Amniotic stem cell (primary cell): Measurements from ENCODE around the gene SDK2.
"Not testable (repeated sequence)": the region's sequence is repeated elsewhere in the genome, so short reads cannot be mapped to it uniquely, and the experiment has no call there.

Experiments
- DNase-seq: peaks from one replicate; lab custom pipeline; 2025; lab: John Stamatoyannopoulos, UW

SDK2 gene

DNA sequence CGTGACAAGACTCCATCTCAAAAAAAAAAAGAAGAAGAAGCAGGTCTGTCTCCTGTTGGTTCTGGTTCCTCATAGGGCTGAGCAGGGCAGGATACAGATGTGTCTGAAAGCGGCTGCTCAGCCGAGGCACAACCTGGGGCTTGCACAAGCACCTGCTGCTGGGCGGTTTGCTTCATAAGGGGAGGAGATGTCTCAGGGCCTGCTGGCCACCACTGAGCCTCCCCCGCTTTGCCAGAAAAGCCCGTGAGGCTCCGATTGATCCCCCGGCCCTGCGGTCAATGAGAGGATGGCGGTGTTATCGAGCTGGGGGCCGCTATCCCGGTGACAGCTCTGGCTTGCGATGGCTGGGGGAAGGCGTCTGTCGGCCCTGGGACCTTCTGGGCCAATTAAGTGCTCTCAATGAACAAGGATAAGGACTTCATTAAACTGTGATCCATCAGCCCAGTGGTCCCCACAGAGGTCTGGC, 162.0 kb downstream of the SDK2 start:
- DNase-seq, result no peak

DNA sequence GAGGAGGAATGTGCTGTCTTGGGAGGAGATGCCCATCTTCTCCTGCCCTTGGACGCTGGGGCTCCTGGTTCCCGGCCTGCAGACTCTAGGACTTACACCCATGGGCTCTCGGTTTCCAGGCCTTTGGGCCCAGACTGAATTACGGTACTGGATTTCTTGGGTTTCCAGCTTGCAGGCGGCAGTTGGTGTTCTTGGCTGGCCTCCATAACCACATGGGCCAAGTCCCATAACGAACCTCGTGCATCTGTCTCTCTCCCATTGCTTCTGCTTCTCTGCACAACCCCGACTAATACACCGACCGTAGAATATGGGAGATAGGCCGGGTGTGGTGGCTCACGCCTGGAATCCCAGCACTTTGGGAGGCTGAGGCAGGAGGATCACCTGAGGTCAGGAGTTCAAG, 162.6 kb downstream of the SDK2 start:
- DNase-seq, result no peak

DNA sequence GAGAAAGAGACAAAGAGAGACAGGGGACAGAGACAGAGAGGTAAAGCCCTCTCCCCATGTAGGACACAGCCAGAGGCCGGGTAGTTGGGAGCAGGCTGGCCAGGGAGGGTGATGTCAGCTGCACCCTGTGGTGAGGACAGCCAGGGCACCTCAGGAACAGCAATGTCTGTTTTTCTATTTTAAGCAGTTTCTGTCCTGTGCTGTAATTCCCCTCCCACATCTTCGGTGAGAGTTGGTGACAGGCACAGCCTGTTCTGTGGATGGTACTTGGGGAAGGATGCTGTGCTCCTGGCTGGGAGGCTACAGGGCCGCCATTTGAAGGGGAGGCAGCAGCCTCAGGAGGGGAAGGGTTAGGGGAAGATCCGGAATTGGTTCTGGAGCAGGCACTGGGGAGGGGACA, 163.5 kb downstream of the SDK2 start:
- DNase-seq, result no peak

DNA sequence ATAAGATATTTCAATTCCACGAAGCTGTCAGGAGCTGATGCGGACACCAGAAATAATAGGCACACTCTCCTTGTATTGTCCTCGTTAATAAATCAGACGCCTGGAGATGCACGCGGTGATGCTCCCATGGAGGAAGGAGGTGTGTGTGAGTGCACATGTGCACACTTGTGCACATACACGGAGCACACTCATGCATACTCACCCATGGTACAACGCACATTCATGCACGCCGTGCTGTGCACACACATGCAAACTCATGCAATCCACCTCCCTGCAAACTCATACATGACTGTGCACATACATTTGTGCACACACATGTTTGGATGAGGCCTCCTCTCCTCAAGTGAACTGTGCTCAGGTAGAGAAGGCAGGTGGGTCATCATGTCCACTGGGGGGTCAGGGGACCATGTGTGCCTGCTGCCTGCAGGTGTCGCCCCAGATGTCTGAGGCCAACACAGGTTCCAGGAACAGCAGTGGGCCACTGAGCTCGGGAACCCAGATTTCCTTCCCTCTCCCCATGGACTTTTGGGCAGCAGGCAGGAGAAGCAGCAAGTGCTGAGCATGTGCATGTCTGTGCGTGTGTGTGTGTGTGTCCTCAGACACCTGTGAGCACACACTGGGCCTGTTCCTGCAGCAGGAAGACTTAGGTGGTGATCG, 165.3 kb downstream of the SDK2 start:
- no peak for DNase-seq

DNA sequence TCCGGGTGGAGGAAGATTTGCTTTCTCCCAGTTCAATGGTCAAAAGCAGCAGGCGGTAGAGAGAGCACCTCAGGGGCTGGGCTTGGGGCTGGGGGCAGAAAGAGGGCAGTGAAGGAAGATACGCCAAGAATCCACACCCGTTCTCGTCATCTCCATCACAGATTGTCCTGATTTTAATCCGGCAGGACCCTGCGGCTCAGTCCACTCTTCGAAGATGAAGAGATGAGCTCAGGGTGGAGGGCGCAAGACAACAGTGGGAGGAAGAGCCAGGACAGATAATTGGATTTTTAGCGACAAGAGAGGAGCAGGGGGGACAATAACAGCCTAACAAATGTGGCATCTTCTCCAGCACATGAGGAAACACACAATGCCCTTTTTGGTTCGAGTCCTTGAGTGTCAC, 165.9 kb downstream of the SDK2 start:
- no peak for DNase-seq

DNA sequence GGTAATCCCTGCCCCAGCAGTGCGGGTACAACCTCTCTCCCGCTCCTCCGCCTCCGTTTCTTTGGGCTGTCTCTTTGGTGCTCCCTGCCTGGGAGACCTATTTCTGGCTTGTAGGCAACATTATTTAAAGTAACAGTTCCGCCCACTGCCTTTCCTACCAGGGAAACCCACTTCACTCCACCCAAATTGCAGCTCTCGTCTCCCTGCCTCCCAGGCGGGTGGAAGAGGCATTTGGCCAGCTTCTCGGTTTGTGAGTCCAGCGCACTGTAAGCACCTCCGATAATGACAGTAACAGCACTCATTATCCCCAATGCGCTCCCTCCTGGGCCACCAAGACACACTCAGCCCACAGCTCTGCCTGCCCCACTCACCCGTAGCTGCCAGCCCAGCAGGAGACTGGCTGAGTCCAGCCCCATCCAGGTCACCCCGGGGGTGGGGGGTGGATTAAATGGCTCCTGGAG, 167.3 kb downstream of the SDK2 start:
- DNase-seq, result no peak

DNA sequence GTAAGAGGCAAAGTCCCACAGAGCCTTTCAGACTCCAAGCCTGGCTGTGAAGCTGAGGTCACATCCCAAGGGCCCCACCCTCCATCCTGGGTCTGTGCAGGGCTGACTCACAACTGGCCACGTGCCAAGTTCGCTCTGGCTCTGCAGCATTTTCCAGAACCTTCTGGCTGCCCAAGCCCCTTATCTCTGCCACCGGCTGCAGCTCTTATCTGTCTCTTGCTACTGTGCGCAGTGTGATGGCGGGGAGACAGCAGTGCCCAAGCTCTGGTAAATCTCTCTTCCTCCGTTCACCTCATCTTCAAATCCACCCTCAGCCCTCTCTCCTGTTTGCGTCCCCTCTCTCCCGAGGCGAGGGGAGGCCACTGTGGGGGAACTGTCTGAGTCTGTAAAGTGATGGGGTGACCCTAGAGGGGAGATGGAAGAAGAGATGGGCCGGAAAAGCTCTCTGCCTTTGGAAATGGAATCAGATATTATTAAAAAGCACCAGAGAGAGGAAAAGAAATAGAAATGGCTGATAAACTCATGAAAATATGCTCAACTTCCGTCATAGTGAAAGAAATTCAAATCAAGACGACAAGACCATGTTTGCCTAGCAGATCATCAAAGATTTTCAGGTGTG, 169.8 kb downstream of the SDK2 start:
- DNase-seq, result no peak

DNA sequence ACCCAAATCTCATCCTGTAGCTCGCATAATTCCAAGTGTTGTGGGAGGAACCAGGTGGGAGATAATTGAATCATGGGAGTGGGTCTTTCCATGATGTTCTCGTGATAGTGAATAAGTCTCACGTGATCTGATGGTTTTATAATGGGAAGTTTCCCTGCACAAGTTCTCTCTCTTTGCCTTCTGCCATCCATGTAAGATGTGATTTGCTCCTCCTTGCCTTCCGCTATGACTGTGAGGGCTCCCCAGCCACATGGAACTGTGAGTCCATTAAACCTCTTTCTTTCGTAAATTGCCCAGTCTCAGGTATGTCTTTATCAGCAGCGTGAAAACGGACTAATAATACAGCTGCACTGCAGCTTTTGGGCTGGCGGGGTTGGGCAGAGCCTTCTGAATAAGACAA, 171.5 kb downstream of the SDK2 start:
- not testable (repeated sequence) for DNase-seq

DNA sequence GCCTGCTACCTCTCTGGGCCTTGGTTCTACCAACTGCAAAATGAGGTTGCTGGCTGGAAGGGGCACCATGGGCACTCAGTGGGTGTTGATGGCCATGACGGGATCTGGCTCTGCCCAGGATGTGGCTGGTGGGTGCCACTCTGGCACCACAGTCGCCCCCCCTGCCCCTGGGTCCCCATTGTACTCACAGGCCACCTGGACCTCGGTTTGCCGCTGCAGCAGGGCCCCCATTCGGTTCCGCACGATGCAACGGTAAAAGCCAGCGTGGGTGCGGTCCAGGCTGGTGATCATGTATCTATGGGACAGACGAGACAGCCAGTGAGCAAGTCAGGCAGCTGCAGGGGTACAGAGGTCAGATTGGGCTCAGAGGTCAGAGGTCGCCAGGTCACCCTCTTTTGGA, 172.3 kb downstream of the SDK2 start:
- DNase-seq, result no peak

DNA sequence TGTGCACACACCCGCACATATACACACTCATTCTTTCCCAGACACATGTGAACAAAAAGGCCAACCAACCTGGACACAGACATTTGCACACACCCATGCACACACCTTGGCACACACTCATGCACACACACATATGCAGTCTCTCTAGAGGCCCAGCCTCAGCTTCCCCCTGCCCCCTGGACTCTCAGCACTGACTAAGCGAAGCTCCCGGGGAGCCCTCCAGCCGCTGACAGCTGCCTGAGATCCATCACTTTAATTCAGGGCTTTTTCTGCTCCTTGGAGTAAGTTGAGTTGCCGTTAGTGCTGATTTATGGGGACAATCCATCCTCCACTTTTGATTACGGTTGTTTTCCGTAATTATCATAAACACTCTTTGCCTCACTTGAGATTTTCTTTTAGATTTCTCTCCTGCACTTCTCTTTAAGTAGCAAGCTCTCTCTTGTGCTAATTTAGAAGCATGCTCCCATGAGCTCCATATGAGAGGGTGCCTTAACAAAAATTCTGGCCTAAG, 173.9 kb downstream of the SDK2 start:
- DNase-seq, result no peak

DNA sequence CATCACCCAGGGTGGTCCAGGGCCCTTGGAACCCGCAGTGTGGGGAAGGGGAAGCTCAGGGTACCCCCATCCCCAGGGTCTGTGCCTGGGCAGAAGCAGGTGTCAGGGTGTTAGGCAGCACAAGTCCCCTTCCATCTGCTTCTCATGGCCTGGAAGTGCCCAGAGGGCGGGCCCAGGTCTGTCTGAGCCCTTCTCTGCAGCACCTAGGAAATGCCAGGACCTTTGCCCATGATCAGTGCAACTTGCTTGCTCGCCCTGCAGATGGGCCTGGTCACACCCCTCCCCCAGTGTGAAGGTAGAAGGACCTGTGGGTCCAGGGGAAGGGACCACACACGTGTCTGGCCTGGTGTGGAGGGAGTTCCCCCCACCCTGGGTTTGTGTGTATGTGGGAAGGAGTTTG, 174.9 kb downstream of the SDK2 start:
- no peak for DNase-seq

DNA sequence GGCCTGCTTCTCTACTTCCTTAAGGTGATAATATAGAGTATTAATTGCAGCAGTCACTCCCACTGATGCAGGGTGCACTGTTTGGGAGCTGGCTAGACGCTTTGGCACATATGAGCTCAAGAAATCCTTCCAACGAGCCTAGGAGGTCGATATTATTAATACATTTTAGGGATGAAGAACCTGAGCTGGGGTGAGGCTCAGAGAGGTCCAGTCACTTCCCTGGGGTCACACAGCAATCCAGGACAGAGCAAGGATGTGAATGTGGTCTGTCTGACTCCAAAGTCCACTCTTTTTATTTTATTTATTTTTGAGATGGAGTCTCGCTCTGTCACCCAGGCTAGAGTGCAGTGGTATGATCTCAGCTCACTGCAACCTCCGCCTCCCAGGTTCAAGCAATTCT, 176.0 kb downstream of the SDK2 start:
- DNase-seq, result no peak

DNA sequence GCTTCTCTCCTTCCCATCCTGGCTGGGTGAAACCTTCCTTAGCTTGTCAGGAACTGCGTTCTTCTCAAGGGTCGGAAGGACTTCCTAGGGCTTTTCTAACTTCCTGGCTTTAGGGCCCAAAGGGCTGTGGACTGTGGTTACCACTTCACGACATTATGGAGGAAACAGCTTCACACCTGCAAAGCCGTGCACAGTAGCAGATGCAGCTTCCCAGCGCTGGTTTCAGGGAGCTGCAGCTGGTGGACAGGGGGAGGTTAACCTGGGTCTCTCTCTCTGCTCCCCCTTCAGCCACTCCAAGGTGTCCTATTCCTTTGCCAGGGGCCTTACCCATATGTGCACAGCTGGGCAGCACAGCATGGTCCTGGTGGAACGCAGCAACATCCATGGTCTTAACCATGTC, 176.6 kb downstream of the SDK2 start:
- no peak for DNase-seq

DNA sequence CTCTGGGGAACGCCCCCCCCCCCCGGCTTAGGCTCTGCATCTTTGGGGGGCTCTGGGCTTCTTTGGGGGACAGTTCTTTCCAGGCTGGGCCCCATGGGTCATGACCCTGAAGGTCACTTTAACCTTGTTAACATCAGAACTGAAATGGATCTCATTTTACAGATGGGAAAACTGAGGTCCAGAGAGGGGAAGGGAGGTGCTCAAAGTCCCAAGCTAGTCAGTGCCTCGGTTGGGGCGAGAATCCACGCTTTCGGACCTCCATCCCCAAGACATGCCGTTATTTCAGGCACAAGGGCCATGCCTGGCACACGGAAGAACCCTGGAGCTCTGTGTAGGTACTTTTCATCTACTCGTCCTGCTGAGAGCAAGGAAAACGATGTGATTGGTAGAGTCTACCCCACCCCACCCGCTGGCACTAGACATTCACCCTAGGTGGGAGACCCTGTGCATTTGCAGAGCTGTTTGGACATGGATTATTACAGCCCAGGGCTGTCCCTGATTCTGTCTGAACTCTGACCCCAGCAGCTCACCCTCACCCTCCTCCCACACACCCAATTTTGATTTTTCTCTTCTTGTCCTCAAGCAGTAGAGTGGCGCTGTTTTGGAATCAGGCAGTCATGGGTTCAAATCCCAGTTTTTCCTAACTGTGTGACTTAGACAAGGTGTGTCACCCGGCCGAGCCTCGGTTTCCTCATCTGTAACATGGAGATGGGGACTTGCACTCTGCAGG, 177.4 kb downstream of the SDK2 start:
- DNase-seq, result no peak

DNA sequence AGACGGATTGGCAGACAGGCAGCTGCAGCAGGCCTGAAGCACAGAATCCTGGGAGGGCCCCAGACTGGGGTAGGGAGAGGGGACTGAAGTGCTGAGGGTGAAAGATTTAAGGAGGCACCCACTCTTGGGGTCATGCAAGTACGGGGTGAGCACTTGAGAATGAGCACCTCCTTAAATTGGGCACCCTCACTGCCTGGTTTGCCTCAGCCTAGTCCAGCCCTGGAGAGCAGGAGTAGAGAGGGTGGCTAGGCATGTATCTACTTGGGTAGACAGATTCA, 178.4 kb downstream of the SDK2 start:
- DNase-seq, result no peak

DNA sequence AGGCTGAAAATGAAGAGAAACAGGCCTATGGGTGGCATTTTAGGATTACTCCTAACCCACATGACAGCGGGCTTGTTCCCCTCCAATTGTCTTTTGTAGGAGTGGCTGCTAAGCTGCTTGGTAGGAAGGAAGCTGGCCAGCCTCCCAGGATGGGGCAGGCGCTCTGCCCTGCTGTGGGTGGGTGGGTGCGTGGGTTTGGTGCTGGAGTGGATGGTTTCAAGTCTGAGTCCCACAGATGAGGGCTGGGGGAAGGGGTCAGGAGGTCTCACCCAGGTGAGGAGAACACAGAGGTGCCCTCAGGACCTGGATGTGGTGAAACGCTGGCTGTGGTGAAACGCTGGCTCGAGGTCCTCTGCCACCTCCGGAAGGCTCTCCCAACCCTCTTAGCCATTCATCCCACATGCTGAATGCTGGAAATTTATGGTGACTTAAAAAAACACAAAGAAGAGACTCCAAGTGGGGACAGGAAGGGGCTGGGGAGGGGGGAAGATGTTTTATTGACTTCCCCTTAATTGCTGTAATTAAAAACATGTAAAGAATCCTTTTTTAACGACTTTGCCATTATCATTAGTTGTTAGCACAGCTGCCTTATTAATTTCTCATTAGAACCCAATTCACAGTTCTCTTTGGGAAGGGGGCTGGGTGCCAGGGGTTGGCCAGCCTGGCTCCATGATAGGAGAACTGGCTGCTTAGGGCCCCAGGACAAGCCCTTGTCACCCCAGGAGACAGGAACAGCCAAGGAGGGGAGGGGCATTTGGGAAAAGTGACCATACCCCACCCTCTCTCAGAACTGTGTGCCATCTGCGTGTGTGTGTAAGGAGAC, 178.9 kb downstream of the SDK2 start:
- DNase-seq, result no peak

DNA sequence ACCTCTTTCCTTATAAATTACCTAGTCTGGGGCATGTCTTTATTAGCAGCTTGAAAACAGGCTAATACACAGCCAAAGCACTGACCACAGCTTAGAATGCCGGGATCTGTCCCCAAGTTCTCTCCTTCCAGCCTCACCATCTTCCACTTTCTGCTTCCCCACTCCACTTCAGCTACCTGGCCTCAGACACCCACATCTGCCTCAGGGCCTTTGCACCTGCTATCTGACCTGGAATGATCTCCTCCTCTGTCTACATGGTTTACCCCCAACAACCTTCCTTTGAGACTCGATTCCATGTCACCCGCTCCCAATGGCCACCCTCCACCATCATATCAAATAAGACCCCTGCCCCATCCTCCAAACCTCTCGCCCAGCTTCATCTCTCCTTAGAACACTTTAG, 179.8 kb downstream of the SDK2 start:
- no peak for DNase-seq

DNA sequence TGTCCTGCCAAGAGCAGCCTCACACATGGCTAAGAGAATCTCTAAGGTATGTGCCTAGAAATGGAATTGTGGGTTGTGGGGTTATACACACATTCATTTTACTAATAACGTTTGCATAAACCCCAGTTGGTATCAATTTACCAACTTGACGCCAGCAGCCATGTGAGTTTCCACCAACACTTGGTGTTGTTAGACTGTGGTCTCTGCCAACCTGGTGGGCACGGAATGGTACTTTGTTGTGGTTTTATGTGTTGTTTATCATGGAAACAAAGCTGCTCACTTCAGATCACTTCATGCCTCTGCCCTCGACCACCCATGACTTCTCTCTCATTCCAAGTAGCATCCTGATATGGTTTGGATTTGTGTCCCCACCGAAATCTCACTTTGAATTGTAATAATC, 180.4 kb downstream of the SDK2 start:
- DNase-seq, result no peak

DNA sequence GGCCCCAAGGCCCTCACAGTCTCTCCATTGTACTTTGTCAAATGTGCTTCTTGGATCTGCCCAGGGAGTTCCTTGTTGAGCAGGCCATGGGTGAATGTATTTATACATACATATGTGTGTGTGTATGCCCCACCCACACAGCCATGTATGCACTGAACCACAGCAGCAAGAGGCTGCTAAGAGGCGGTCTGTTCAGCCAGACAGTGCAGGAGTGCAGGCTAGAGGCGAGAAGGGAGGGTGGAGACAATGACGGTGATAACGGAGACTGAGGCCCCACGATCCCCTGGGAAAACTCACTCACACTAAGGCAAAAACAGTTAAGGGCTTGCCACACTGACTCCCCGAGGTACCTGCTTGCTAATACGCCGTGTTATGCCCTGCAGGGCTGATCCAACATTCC, 181.4 kb downstream of the SDK2 start:
- no peak for DNase-seq

DNA sequence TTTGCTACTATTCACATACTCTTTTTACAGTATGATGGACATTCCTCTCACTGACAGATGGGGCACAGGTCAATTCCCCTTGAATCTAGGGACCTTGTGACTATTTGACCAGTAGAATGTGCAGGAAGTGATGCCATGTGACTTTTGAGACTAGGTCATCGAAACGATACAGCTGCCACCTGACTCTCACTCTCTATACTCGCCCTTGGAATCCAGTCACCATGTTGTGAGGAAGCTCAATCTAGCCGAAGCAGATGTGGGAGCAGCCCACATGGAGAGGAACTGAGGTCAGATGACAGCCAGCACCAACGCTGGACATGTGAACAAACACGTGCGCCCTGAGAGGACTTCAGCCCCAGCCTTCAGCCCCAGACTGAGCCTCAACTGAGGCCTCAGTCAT, 184.3 kb downstream of the SDK2 start:
- no peak for DNase-seq

DNA sequence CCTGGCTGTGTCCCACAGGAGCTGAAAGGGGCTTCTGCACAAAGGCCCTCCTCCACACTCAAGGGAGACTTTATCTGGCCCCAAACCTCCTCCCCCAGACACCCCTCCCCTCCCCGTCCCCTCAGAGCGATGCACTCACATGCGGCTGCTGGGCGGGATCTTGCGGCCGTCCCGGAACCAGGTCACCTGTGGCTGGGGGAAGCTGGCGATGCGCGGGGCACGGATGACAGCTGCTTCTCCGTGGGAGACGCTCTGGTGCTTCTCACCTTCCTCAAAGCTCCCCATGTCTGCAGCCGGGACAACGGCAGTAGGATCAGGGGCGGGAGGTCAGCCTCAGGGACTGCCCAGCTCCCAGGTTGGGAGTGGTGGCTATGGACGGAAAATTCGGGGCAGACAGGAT, 188.5 kb downstream of the SDK2 start:
- DNase-seq, result no peak

DNA sequence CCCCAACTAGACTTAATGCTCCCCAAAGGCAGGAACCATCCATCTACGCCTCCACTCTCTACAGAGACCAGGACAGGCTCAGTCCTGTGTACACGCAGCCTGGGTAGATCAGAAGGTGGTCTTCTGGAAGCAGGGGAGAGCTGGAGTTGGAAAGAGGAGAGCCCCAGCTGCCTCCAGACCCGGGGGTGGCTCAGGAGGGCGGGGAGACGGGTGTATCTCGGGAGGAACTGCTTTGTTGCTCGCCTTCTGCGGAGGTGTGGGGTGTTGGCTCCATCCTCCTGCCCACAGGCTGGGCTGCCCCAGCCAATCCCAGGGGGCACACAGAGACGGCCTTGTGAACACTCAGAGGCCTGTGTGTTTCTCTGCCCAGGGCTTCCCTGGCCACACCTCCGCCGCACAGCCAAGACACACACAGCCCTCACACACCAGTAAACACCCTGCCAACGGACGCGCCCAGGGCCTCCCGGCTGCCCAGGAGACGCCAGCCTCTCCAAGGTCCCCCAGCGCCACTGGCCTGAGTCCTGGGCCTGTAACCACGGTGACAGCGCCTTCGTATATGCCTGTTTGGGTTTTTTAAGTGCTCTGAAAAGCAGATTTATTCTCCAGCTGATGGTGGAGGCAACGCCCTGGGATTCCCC, 189.1 kb downstream of the SDK2 start:
- DNase-seq, result no peak
